Measurements from ENCODE around the gene AOX1.

DNA sequence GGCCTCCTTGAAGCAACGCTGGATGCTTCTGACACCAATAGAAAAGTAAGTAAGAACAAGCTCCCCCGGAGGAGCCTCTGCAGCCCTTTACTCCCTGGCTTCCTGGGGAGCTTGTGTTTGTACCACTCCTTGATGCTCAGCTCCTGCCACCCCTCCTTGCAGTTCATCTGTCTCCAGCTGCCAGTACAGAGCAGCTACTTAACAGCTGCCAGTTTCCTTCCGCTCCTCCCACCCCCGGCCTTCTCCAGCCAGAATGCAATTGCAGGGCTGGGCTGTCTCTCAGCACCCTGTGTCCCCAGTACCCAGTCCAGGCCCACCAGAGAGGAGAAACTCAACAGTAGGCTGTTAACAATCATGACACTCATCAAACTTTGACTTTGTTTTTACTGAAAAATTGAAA lies 109.4 kb downstream of the AOX1 start:
- TF ChIP-seq CTCF (conservative IDR thresholded peaks at IDR 0.05; ENCODE audit: low read depth, low read length) (no peak), EZH2 (IDR thresholded peaks at IDR 0.05; ENCODE audit: low read length, unreplicated experiment) (no peak)
